Measurements from ENCODE around the gene ELFN2.

The ELFN2 gene

DNA sequence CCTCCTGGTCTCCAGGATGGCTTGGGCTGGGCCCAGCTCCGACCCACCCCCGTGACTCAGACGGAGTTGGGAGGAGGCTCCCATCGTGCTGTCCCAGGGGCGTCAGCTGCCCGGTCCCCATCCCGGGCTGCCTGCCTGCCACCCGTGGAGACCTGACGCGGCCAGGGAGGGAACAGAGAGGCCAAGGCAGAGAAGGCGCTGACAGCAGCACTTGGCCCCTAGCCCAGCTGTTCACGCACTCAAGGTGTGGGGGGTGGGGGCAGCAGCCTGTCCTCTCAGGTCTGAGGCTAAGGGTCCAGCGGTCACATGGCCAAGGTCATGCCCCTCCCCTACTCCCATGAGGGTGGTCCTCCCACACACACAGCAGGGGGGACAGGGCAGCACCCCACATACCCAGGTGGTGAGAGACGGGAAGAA is 48.6 kb downstream of the ELFN2 start:
- Histone ChIP-seq H3K36me3 (no peaks in the 10 kb centered on the region), H3K27ac (no peak overlapping the region), H3K4me1 (ENCODE audit: control insufficient read depth in 1 of 2, insufficient read depth in 1 of 2, low read depth in 1 of 2, low read length in 1 of 2) (no peaks in the 10 kb centered on the region), H3K9me3 (no peaks in the 10 kb centered on the region), H3K27me3 (peaks cover 56% of the 10 kb centered on the region), H3K4me3 (ENCODE audit: low read depth in 1 of 2, low read length in 1 of 2) (no peak overlapping the region)
- TF ChIP-seq, protein P1, sequence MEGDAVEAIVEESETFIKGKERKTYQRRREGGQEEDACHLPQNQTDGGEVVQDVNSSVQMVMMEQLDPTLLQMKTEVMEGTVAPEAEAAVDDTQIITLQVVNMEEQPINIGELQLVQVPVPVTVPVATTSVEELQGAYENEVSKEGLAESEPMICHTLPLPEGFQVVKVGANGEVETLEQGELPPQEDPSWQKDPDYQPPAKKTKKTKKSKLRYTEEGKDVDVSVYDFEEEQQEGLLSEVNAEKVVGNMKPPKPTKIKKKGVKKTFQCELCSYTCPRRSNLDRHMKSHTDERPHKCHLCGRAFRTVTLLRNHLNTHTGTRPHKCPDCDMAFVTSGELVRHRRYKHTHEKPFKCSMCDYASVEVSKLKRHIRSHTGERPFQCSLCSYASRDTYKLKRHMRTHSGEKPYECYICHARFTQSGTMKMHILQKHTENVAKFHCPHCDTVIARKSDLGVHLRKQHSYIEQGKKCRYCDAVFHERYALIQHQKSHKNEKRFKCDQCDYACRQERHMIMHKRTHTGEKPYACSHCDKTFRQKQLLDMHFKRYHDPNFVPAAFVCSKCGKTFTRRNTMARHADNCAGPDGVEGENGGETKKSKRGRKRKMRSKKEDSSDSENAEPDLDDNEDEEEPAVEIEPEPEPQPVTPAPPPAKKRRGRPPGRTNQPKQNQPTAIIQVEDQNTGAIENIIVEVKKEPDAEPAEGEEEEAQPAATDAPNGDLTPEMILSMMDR (IDR thresholded peaks at IDR 0.05) = no peak

- Histone ChIP-seq H3K27me3 (peaks cover 56% of the 10 kb centered on the region), H3K4me3 (ENCODE audit: low read depth in 1 of 2, low read length in 1 of 2) (no peak overlapping the region), H3K27ac (no peak overlapping the region), H3K36me3 (no peaks in the 10 kb centered on the region), H3K9me3 (no peaks in the 10 kb centered on the region), H3K4me1 (ENCODE audit: control insufficient read depth in 1 of 2, insufficient read depth in 1 of 2, low read depth in 1 of 2, low read length in 1 of 2) (no peaks in the 10 kb centered on the region)
- TF ChIP-seq, protein P1 (IDR thresholded peaks at IDR 0.05) = no peak
Observed at GRCh38 chr22:37377927-37378326, 49.4 kb downstream of the ELFN2 start.

DNA sequence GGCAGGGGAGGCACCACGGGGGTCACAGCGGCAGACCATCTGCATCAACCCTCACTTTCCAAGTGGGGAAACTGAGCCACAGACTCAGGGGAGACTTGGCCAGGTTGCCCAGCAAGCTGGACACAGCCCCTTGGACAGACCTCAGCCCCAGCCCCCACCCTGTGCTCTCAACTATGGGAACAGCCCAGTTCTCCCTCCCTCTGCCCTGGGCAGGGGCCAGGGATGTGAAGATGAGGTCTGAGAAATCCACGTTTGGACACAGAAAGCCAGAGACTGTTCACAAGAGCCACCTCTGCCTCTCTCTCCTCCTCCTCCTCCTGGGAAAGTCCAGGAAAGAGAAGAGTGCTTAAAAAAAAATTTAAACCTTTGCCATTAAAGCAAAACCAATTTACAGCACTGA is 50.1 kb downstream of the ELFN2 start:
- Histone ChIP-seq H3K27me3 (peaks cover 56% of the 10 kb centered on the region), H3K36me3 (no peaks in the 10 kb centered on the region)

DNA sequence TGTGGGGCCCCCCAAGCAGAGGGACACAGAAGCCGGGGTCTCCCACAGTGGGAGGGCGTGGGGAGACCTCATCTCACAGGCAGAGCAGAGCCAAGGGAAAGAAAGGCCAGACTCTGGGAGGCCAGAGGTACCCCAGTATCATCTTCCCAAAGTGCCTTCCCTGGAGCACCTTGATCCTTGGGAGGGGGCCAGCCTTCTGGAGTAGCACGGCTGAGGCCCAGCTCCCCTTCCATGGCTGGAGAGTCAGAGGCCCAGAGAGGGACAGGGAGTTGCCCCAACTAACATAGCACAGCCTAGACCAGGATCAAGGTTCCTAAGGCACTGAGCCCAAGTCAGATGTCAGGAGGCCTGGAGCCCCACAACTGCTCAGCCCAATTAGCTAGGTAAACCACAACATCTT is 50.6 kb downstream of the ELFN2 start:
- Histone ChIP-seq H3K36me3 (no peaks in the 10 kb centered on the region), H3K4me1 (ENCODE audit: control insufficient read depth in 1 of 2, insufficient read depth in 1 of 2, low read depth in 1 of 2, low read length in 1 of 2) (no peaks in the 10 kb centered on the region), H3K27ac (no peak overlapping the region), H3K4me3 (ENCODE audit: low read depth in 1 of 2, low read length in 1 of 2) (no peak overlapping the region), H3K27me3 (peaks cover 56% of the 10 kb centered on the region), H3K9me3 (no peaks in the 10 kb centered on the region)
- TF ChIP-seq, protein P1 (IDR thresholded peaks at IDR 0.05) = no peak

More for the DNA sequence above, 50.1 kb downstream of the ELFN2 start:
- no peak overlapping the region for H3K4me3 ChIP-seq (ENCODE audit: low read depth in 1 of 2, low read length in 1 of 2)
- no peaks in the 10 kb centered on the region for H3K9me3 ChIP-seq
- H3K27ac ChIP-seq = no peak overlapping the region
- TF ChIP-seq, protein P1 (IDR thresholded peaks at IDR 0.05) = no peak
- H3K4me1 ChIP-seq (ENCODE audit: control insufficient read depth in 1 of 2, insufficient read depth in 1 of 2, low read depth in 1 of 2, low read length in 1 of 2) = no peaks in the 10 kb centered on the region

DNA sequence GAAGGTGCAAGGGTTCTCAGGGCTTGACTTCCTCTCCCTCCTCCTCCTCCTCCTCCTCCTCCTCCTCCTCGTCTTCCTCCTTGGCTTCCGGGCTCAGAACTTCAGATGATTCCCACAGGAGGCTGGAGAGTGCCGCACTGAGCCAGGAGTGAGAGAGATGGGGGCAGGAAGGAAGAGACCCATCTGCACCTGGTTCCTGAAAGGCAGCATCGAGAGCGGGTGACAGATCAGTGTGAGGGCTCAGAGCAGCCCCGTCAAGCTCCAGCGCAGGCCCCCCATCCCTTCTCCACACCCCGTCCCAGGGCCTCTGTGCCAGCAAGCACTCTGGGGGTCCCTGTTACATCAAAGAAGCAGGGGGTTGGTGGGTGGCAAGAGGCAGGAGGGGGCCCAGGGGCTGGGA is 51.5 kb downstream of the ELFN2 start:
- Histone ChIP-seq H3K27me3 (peaks cover 54% of the 10 kb centered on the region), H3K9me3 (no peaks in the 10 kb centered on the region), H3K4me3 (ENCODE audit: low read depth in 1 of 2, low read length in 1 of 2) (no peak overlapping the region), H3K36me3 (no peaks in the 10 kb centered on the region), H3K27ac (no peak overlapping the region), H3K4me1 (ENCODE audit: control insufficient read depth in 1 of 2, insufficient read depth in 1 of 2, low read depth in 1 of 2, low read length in 1 of 2) (no peaks in the 10 kb centered on the region)
- TF ChIP-seq, protein P1 (IDR thresholded peaks at IDR 0.05) = no peak

DNA sequence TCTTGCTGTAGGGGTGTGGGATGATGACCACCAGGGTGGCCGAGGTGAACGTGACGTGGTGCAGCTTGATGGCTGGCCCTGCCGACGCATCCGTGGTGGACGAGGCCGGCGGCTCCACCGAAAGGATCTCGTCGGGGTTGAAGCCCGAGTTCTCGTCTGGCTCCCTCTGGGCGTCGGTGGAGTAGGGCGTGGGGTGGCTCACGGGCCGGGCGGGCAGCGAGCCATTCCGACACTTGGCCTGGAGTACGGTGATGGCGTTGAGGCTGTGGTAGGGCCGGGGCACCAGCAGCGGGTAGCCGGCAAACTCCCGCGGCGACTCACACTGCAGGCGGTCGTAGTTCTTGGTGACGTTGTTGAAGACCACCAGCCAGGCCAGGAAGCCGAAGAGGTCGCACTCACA is 52.7 kb downstream of the ELFN2 start:
- no peaks in the 10 kb centered on the region for H3K4me1 ChIP-seq (ENCODE audit: control insufficient read depth in 1 of 2, insufficient read depth in 1 of 2, low read depth in 1 of 2, low read length in 1 of 2)
- peaks cover 44% of the 10 kb centered on the region for H3K27me3 ChIP-seq
- H3K36me3 ChIP-seq = no peaks in the 10 kb centered on the region
- H3K9me3 ChIP-seq = no peaks in the 10 kb centered on the region
- no peak overlapping the region for H3K27ac ChIP-seq
- H3K4me3 ChIP-seq (ENCODE audit: low read depth in 1 of 2, low read length in 1 of 2) = no peak overlapping the region
- TF ChIP-seq, protein P1 (IDR thresholded peaks at IDR 0.05) = no peak
